KMS-11 (cell line): Measurements from ENCODE around the gene PDE4D.
A peak's percentile ranks its signal among the peaks of the same experiment; 100 is the strongest.

Experiments used
- H2AFZ ChIP-seq: fragments of 200-600 bp; sonication (generic); 2 replicates; pipeline ENCODE4 v1.6.1; 2016; ENCODE audit warnings: antibody characterized with exemption, mixed run types, low read depth
- H3K27ac ChIP-seq: fragments of 200-600 bp; sonication (generic); 2 replicates; pipeline ENCODE4 v1.6.1; 2016; ENCODE audit warnings: mild to moderate bottlenecking, mixed run types
- H3K27me3 ChIP-seq: fragments of 200-600 bp; sonication (generic); 2 replicates; pipeline ENCODE4 v1.6.1; 2017; ENCODE audit warnings: mild to moderate bottlenecking, low read depth, mixed run types, moderate library complexity; ENCODE audit not compliant: insufficient read depth
- H3K36me3 ChIP-seq: fragments of 200-600 bp; sonication (generic); 2 replicates; pipeline ENCODE4 v1.6.1; 2017; ENCODE audit warnings: mild to moderate bottlenecking, mixed run types; ENCODE audit not compliant: insufficient read depth
- H3K4me1 ChIP-seq: fragments of 200-600 bp; sonication (generic); 2 replicates; pipeline ENCODE4 v1.6.1; 2016; ENCODE audit warnings: mild to moderate bottlenecking, low read depth, mixed run types; ENCODE audit not compliant: poor library complexity, severe bottlenecking
- H3K4me2 ChIP-seq: fragments of 200-600 bp; sonication (generic); 2 replicates; pipeline ENCODE4 v1.7.0; 2016; ENCODE audit warnings: mild to moderate bottlenecking, mixed run types
- H3K4me3 ChIP-seq: fragments of 200-600 bp; sonication (generic); IDR thresholded peaks from 2 replicates; pipeline ENCODE4 v1.6.1; 2017; ENCODE audit warnings: low read depth, low read length, mixed read lengths; ENCODE audit not compliant: insufficient read depth
- H3K79me2 ChIP-seq: fragments of 200-600 bp; sonication (generic); 2 replicates; pipeline ENCODE4 v1.6.1; 2016; ENCODE audit warnings: low read depth, mixed run types; ENCODE audit not compliant: insufficient read depth
- H3K9ac ChIP-seq: fragments of 200-600 bp; sonication (generic); 2 replicates; pipeline ENCODE4 v1.6.1; 2016; ENCODE audit warnings: mild to moderate bottlenecking, mixed run types
- H4K20me1 ChIP-seq: fragments of 200-600 bp; sonication (generic); 2 replicates; pipeline ENCODE4 v1.6.1; 2016; ENCODE audit warnings: mild to moderate bottlenecking, mixed run types; ENCODE audit not compliant: insufficient read depth
- TF ChIP-seq, protein P1 (sequence below): fragments of 200-600 bp; sonication (generic); conservative IDR thresholded peaks from 2 replicates; pipeline ENCODE4 v1.6.1; 2017; ENCODE audit warnings: low read depth, mild to moderate bottlenecking, antibody characterized with exemption, low read length, moderate library complexity, mixed read lengths

Gene PDE4D

DNA sequence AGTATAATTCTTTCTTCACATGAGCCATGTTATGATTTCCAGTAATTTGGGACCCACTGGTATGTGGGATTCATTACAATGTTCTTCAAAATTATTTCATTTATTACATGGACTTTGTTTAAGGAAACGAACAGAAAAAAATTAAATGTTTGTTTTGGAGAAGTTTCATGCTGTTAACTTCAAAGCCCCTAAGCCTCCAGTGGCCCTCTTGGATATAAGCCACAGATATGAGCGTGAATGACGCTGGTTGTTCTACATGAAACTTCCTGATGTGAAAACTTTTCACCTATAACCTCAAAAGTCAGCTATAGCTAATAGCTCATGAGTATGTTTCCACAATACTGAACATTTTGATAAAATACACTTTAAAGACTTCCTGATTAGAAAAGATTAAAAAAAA, 334.2 kb downstream of the PDE4D start:
- no peaks in the 10 kb centered on the region for H4K20me1 ChIP-seq
- TF ChIP-seq, protein P1, sequence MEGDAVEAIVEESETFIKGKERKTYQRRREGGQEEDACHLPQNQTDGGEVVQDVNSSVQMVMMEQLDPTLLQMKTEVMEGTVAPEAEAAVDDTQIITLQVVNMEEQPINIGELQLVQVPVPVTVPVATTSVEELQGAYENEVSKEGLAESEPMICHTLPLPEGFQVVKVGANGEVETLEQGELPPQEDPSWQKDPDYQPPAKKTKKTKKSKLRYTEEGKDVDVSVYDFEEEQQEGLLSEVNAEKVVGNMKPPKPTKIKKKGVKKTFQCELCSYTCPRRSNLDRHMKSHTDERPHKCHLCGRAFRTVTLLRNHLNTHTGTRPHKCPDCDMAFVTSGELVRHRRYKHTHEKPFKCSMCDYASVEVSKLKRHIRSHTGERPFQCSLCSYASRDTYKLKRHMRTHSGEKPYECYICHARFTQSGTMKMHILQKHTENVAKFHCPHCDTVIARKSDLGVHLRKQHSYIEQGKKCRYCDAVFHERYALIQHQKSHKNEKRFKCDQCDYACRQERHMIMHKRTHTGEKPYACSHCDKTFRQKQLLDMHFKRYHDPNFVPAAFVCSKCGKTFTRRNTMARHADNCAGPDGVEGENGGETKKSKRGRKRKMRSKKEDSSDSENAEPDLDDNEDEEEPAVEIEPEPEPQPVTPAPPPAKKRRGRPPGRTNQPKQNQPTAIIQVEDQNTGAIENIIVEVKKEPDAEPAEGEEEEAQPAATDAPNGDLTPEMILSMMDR, result no peak
- H2AFZ ChIP-seq, result no peak overlapping the region
- no peaks in the 10 kb centered on the region for H3K27me3 ChIP-seq
- peaks cover 55% of the 10 kb centered on the region for H3K4me1 ChIP-seq
- no peaks in the 10 kb centered on the region for H3K79me2 ChIP-seq
- H3K4me3 ChIP-seq, result no peak overlapping the region
- no peak overlapping the region for H3K27ac ChIP-seq
- no peak overlapping the region for H3K9ac ChIP-seq
- H3K4me2 ChIP-seq, result no peak overlapping the region
- H3K36me3 ChIP-seq, result no peaks in the 10 kb centered on the region

- H3K27me3 ChIP-seq, result no peaks in the 10 kb centered on the region
- no peaks in the 10 kb centered on the region for H3K36me3 ChIP-seq
- H3K4me2 ChIP-seq, result no peak overlapping the region
- TF ChIP-seq, protein P1, result no peak
- peaks cover 47% of the 10 kb centered on the region for H3K4me1 ChIP-seq
- no peak overlapping the region for H3K9ac ChIP-seq
- no peak overlapping the region for H2AFZ ChIP-seq
- no peak overlapping the region for H3K4me3 ChIP-seq
- no peaks in the 10 kb centered on the region for H4K20me1 ChIP-seq
- H3K79me2 ChIP-seq, result no peaks in the 10 kb centered on the region
- H3K27ac ChIP-seq, result no peak overlapping the region
Observed at GRCh38 chr5:59558501-59558900, 335.0 kb downstream of the PDE4D start.

GRCh38 chr5:59557572-59557971, 336.0 kb downstream of the PDE4D start:
- TF ChIP-seq, protein P1, result no peak
- Histone ChIP-seq H3K79me2 (no peaks in the 10 kb centered on the region), H3K4me1 (peaks cover 38% of the 10 kb centered on the region), H3K27me3 (no peaks in the 10 kb centered on the region), H2AFZ (no peak overlapping the region), H3K27ac (no peak overlapping the region), H3K4me3 (no peak overlapping the region), H4K20me1 (no peaks in the 10 kb centered on the region), H3K9ac (no peak overlapping the region), H3K36me3 (no peaks in the 10 kb centered on the region), H3K4me2 (peak overlapping the region; percentile 8; the same call in 1 of the 2 replicates)

DNA sequence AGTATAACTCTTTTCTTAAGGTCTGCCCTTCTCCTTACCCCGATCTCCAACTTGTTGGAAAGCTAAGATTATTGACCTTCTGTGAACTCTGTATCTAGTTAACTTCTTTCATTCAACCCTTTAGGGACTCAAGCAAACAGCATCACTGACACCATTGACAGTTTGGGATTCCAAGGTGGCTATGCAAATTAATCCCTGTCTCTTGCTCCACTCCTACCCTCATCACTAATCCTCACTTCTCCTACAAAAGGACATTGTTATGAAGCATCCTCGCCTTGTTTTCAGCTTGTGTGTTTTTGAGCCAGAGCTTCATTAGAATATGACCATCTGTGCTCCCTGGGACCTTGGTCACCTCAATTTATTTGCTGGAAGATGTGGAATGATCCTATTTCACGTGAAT, 337.9 kb downstream of the PDE4D start:
- TF ChIP-seq, protein P1, result no peak

More for the DNA sequence above, 337.9 kb downstream of the PDE4D start:
- Histone ChIP-seq H2AFZ (no peak overlapping the region), H3K79me2 (no peaks in the 10 kb centered on the region), H3K36me3 (no peaks in the 10 kb centered on the region), H3K27me3 (no peaks in the 10 kb centered on the region), H3K27ac (no peak overlapping the region), H3K4me1 (peaks cover 18% of the 10 kb centered on the region), H3K4me2 (no peak overlapping the region), H3K9ac (no peak overlapping the region), H4K20me1 (no peaks in the 10 kb centered on the region), H3K4me3 (no peak overlapping the region)
